Right lobe of liver (tissue), 6 donors: ENCODE results near the gene USE1. TPM values are rescaled to one million over a fixed set of nuclear protein-coding genes. Genes with fewer than 3 reads are reported as not detected.

ENCODE experiments used
- ATAC-seq, 4 donors: fragments of 200-7000 bp; cut with Tn5 transposase; one replicate each; pipeline ENCODE4 v1.9.1; 2020; ENCODE audit warnings: mild to moderate bottlenecking in 4 of 4, moderate library complexity in 4 of 4
- DNase-seq, 3 donors: peaks; one replicate each; pipeline ENCODE4 v3.0.0-alpha.2; 2020
- H3K27ac ChIP-seq, 3 donors: fragments of 200-600 bp; one replicate each; pipeline ENCODE4 v1.8.0; 2022
- H3K27me3 ChIP-seq, 2 donors: fragments of 200-600 bp; one replicate each; pipeline ENCODE4 v1.8.0; 2022
- H3K36me3 ChIP-seq, 4 donors: fragments of 200-600 bp; sonication (generic) in 1 of 4; one replicate each; pipeline versions ENCODE4 v1.5.1 to v1.8.0; 2017 to 2022; ENCODE audit warnings: control low read depth in 1 of 4
- H3K4me1 ChIP-seq, 4 donors: fragments of 200-600 bp; sonication (generic) in 1 of 4; one replicate each; pipeline versions ENCODE4 v1.5.1 to v1.8.0; 2017 to 2022; ENCODE audit warnings: control low read depth in 1 of 4
- H3K4me3 ChIP-seq, 3 donors: fragments of 200-600 bp; one replicate each; pipeline ENCODE4 v1.8.0; 2022
- H3K9me3 ChIP-seq, 4 donors: fragments of 200-600 bp; sonication (generic) in 1 of 4; one replicate each; pipeline versions ENCODE4 v1.5.1 to v1.8.0; 2017 to 2022; ENCODE audit warnings: control low read depth in 1 of 4
- CTCF ChIP-seq, 4 donors: fragments of 200-600 bp in 3 of 4; fragments of 450-650 bp in 1 of 4; IDR thresholded peaks; one replicate each; pipeline versions ENCODE4 v1.5.1 to v1.8.0; 2016 to 2022; ENCODE audit warnings: antibody characterized with exemption in 4 of 4, mild to moderate bottlenecking in 2 of 4
- POLR2A ChIP-seq: fragments of 450-650 bp; IDR thresholded peaks from one replicate; pipeline ENCODE4 v1.6.1; 2017; ENCODE audit warnings: antibody characterized with exemption, mild to moderate bottlenecking
- WGBS: methylation state at CpG from one replicate; pipeline ENCODE4 v1.1.6; 2018; ENCODE audit warnings: low coverage, low lambda C conversion rate; ENCODE audit not compliant: insufficient coverage; ENCODE audit errors: missing lambda C conversion rate; 5-methylcytosine and 5-hydroxymethylcytosine counted together
- intact Hi-C, 2 donors: fragments of 100-400 bp; cut with DNase I; formaldehyde crosslinking; loops; one replicate each; pipeline versions ENCODE4 v1.11.2 to v1.14.1; 2022
- total RNA-seq, 6 experiments: library from RNA; depleted of rRNA in 2 of 6; stranded (reverse); fragments of >200 nt in 2 of 6; fragmentation: NEBNext Ultra II Directional in 3 of 6; extraction: Animal tissue kit (Norgen Biotek cat#: 25700) in 3 of 6; gene quantifications; one replicate each; pipeline versions ENCODE4 v1.1.0 to v1.2.4, GENCODE V29; 2016 to 2023
- donor health status: DM: no; HTN: yes; CAD: no.
- donor health status: DM: no; HTN: no; CAD: no.
- donor health status: DM: no; HTN: no; CAD: no.
- donor health status: DM: no; HTN: yes; CAD: no.
- donor health status: DM: no; HTN: yes; CAD: no.

The USE1 gene
- total RNA-seq, 6 experiments from 2014 or later: 13.5 to 20.3 (median 18.6) TPM

GRCh38 chr19:17209126-17210036 is 5.8 kb upstream of the USE1 start:
- no peak for TF ChIP-seq CTCF (IDR thresholded peaks at IDR 0.05)
- TF ChIP-seq POLR2A: no peak
- H3K4me3 ChIP-seq: no peak overlapping the region
- peak in 3 of 4 donors; percentile 7 to 29 (median 8) for ATAC-seq
- peaks cover 0 to under 1% (median under 1%) of the 10 kb centered on the region in 4 donors for H3K4me1 ChIP-seq
- no peak for DNase-seq
- H3K27me3 ChIP-seq: no peaks in the 10 kb centered on the region
- no peaks in the 10 kb centered on the region for H3K9me3 ChIP-seq
- H3K36me3 ChIP-seq: peaks cover 0 to 37% (median 2%) of the 10 kb centered on the region in 4 donors
- 76% methylated on average over 18 of the region's 28 CpGs for WGBS
- intact Hi-C loops: no loop called here
- H3K27ac ChIP-seq: no peak overlapping the region

- ATAC-seq (no peak), DNase-seq (no peak)
- Histone ChIP-seq H3K27ac (no peak overlapping the region), H3K9me3 (no peaks in the 10 kb centered on the region), H3K4me1 (peaks cover 0 to 6% (median 3%) of the 10 kb centered on the region in 4 donors), H3K4me3 (no peak overlapping the region), H3K36me3 (peaks cover 0 to 37% (median 2%) of the 10 kb centered on the region in 4 donors), H3K27me3 (no peaks in the 10 kb centered on the region)
- 100% methylated on average over 3 of the region's 14 CpGs for WGBS
- TF ChIP-seq POLR2A (no peak), CTCF (IDR thresholded peaks at IDR 0.05) (no peak)
- intact Hi-C loops: no loop called here
Observed at GRCh38 chr19:17210296-17210695, 4.9 kb upstream of the USE1 start.

DNA sequence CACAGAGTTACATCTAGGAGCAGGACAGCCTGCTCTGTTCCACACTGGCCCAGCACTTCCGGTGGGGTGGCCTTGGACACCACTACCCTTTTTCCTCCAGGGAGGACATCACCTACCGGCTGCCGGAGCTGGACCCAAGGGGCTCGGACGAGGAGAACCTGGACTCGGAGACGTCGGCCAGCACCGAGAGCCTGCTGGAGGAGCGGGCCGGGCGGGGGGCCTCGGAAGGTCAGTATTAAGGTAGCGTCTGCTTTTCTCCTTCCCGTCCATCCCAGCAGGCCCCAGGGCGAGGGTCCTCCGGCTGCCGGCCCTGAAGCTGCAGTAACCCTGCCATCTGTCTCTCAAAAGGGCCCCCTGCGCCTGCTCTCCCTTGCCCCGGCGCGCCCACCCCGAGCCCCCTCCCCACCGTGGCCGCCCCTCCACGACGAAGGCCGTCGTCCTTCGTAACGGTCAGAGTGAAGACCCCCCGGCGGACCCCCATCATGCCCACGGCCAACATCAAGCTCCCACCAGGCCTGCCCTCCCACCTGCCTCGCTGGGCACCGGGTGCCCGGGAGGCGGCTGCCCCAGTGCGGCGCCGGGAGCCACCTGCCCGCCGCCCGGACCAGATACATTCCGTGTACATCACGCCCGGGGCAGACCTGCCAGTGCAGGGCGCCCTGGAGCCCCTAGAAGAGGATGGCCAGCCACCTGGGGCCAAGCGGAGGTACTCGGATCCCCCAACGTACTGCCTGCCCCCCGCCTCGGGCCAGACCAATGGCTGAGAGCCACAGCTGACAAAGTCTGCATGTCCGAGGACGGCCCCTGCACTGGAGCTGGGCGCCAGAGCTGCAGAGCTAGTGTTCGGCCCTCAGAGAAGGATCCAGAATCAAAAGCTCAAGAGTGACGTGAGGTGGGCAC is 3.4 kb upstream of the USE1 start:
- intact Hi-C loops: no loop called here
- 86% methylated on average over 28 of the region's 58 CpGs for whole genome bisulfite sequencing
- DNase-seq: no peak

More for the DNA sequence above, 3.4 kb upstream of the USE1 start:
- Histone ChIP-seq H3K4me3 (no peak overlapping the region), H3K4me1 (peaks cover 0 to 13% (median 3%) of the 10 kb centered on the region in 4 donors), H3K27me3 (no peaks in the 10 kb centered on the region), H3K27ac (no peak overlapping the region), H3K36me3 (peaks cover 0 to 29% (median 0%) of the 10 kb centered on the region in 4 donors), H3K9me3 (no peaks in the 10 kb centered on the region)
- no peak for TF ChIP-seq CTCF (IDR thresholded peaks at IDR 0.05)
- no peak for TF ChIP-seq POLR2A
- ATAC-seq: no peak
